Measurements from ENCODE around the gene LFNG.

LFNG gene

DNA sequence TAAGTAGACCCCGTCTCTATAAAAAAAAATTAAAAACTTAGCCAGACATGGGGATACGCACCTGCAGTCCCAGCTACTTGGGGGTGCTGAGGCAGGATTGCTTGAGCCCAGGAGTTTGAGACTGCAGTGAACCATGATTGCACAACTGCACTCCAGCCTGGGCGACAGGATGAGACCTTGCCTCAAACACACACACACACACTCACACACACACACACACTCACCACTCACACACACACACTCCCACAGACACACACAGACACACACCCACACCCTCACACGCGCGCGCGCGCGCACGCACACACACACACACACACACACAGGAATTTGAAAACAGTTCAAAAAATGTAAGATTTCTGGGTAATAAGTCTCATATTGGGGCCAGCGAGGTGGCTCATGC is 34.7 kb upstream of the LFNG start:
- no peak for DNase-seq

- DNase-seq: no peak
These were observed 31.8 kb upstream of the LFNG start for GRCh38 chr7:2487586-2488271.

- DNase-seq: no peak
These were observed 31.3 kb upstream of the LFNG start for GRCh38 chr7:2488272-2488645.

DNA sequence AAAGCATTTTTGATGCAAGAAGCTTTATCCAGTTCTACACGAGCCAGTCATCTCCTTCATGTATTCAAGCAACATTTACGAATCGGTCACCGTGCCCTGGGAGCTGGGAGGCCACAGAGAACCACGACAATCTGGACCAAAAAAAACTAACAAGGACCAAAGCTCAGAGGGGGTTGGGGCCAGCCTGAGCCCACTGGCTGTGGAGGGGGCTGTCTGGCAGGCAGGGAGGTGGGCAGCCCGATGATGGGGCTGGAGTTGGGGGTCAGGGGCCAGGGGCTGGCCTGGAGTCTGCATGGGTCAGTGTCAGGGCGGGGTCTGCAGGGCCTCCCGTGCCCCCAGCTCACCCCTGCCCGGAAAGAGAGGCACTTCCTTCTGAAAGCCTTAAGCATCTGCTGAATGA is 30.9 kb upstream of the LFNG start:
- no peak for DNase-seq

GRCh38 chr7:2490181-2490651 is 29.4 kb upstream of the LFNG start:
- DNase-seq: no peak

GRCh38 chr7:2492038-2492437 is 27.5 kb upstream of the LFNG start:
- DNase-seq: no peak

DNA sequence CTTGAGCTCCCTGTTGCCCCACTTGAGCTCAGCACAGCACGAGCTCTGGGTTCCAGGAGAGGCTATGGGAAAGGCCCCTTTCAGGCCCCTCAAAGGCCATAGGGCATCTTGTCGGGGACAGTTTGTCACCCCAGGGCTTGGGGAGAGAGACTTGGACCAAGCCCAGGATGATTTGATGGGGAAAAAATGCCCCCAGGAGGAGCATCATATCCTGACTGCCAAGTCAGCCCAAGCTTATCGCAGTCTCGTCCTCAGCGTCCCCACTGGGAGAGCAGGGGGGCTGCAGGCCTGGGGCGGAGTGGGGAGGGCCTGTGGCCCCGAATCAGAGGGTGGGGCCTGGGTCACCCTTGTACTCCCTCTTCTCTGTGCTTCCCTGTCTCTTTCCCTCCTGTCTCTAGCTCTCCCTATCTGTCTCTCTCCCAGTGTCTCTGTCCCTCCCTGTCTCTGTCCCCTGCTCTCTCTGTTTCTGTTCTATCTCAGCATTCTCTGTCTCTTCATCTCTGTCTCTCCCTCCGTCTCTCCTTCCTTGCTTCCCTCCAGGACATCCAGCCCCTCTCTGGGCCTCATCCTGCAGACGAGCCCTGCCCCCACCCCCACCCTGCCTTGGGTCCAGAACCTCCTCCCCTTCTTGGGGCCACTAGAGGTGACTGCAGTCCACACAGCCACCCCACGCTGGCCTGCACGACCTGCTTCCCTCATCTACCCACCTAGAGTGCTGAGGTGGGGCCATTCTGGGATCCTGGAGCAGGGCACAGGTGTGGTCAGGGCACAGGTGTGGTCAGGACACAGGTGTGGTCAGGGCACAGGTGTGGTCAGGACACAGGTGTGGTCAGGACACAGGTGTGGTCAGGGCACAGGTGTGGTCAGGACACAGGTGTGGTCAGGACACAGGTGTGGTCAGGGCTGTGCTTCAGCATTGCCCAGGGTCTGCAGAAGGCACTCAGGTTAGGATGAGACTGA is 26.1 kb upstream of the LFNG start:
- DNase-seq: no peak

- no peak for DNase-seq
These were observed 25.1 kb upstream of the LFNG start for GRCh38 chr7:2494191-2495130.

GRCh38 chr7:2495418-2496299 is 23.9 kb upstream of the LFNG start:
- DNase-seq: no peak

- DNase-seq: no peak
These were observed 23.2 kb upstream of the LFNG start for GRCh38 chr7:2496375-2496774.

- no peak for DNase-seq
These were observed 22.5 kb upstream of the LFNG start for GRCh38 chr7:2497065-2497464.

DNA sequence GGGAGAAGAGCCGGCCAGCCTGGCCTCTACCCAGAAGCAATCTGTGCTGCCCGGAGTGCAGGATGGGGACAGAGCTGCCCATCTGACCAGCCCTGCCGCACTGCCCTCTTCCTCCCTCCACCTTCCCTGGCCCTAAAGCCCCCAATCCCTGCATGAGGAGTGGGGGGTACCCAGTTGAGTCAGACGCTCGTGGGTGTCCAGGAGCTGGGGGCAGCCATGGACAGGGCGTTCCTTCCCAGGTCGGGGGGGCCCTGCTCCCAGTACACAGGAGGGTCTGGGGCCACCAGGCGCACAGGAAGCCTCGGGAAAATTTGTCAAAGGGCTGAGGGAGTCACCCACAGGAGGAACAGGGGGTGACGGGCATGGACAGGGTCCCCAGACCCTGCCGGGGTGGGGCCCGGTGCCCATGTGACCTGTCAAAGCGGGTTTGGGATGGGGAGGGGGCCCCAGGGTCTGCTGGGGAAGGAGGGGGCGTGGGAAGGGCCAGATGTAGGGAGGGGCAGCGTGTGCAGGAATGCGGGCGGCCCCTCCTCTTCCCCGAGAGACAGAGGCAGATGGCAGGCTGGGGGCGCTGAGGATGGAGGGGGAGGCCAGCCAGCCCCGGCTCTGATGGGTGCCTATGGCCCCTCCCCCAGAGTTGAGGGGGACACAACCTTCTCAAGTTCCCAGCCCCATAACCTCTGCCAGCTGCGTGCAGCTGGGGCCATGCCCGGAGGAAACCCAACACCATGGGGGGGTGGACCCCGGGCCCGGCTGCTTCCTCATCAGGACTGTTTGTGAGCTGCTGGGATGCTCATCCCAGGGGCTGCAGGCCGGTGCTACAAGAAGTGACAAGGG is 21.9 kb upstream of the LFNG start:
- DNase-seq: no peak

DNA sequence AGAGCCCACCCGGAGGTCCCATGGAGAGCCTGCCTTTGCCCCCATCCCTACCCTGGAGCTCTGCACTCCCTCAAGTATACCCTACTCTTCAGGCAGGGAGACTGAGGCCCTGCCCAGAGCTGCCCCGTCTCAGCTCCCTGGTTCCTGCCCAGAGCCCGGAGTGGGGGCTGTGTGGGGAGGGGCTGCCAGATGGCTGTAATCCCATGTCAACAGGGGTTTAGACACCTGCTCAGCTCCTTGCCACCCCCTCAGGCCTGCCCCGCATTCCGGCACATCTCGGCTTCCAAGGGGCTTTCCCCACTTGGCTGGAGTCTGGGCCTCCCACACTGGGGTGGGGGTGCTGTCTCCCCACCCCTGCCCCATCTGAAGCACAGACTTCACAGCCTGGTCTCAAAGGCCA is 20.9 kb upstream of the LFNG start:
- no peak for DNase-seq

DNA sequence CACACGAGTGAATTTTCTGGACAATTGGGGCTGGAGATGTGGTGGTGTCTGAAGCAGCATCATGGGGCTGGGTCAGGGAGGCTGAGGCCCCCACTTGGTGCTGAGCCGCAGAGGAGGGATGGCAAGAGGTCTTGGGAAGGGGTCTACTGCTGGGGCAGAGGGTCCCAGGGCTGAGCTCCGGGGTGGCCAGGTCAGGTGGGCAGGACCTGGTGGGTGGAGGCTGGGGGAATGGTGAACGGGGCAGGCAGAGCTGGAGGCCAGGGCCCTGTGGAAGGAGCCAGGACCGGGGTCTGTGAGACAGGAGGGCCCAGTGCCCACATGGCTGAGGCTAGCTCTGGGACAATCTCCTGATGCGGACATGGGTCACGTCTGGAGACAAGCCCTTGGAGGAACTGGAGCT is 20.4 kb upstream of the LFNG start:
- DNase-seq: no peak

DNA sequence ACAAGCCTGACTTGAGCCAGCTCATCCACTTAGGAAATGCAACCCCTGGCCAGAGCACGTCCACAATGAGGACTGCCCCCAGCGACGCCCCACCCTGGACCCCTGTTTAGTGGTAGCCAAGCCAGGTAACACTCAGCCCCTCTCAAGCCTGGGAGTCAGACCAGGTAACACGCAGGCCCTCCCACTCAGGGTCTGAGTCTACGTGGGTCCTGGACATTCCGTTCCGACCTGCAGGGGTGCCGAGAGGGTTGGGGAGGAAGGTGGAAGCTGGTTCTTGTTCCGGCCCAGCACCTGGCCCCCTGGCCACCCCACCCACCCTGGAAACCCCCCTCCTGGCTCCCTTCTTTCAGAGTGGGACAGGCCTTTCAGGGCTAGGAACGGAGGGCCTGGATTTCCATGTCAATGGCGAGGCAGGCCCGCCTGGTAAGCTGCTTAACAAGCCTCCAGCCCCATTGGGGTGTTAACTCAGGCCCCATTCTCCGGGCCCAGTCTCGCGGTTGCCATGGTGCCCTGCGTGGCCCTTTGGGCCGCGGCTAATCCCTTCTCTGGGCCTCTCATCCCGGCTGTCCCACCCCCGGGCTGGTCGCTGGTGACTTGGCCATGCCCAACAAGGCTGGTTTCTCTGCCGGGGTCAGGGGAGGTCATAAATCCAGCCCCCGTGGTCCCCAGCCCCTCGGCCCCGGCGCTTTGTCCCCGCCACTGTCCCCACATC is 19.7 kb upstream of the LFNG start:
- DNase-seq: no peak

- no peak for DNase-seq
These were observed 18.9 kb upstream of the LFNG start for GRCh38 chr7:2500701-2501100.

DNA sequence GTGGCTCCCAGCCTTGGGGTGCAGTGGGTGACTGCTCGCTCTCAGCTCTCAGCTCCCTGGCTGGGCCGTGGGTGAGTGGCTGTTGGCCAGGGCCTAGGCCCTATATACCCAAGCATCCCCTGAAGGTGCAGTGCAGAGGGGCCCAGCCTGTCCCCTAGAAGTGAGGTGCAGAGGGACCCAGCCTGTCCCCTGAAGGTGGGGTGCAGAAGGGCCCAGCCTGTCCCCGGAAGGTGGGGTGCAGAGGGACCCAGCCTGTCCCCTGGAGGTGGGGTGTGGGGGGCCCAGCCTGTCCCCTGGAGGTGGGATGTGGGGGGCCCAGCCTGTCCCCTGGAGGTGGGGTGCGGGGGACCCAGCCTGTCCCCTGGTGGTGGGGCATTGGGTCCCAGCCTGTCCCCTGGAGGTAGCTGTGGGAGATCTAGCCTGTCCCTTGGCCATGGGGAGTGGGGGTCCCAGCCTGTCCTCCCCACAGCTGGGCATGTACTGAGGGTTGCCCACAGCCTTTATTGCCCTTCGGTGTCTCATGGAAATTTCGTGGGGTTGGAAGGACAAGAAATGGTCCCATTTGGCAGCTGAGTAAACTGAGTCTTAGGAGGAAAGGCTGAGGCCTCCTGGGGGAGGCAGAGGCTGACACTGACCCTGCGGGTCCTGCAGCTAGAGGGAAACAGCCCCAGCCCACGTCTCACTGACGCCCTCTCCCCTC is 17.5 kb upstream of the LFNG start:
- DNase-seq: no peak

DNA sequence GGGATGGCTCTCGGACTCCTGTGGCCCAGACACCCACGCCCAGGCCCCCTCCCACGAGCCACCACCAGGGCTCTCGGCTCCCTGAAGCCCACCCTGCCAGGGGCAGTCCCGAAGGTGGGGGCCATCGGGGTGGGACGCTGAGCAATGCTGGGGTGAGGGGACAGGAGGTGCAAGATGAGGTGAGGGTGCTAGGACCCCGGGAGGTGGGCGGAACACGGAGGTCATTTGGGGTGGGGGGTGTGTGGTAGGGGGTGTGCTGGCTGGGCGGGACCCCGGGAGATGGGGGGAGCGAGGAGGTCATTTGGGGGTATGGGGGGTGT is 17.0 kb upstream of the LFNG start:
- DNase-seq: no peak

DNA sequence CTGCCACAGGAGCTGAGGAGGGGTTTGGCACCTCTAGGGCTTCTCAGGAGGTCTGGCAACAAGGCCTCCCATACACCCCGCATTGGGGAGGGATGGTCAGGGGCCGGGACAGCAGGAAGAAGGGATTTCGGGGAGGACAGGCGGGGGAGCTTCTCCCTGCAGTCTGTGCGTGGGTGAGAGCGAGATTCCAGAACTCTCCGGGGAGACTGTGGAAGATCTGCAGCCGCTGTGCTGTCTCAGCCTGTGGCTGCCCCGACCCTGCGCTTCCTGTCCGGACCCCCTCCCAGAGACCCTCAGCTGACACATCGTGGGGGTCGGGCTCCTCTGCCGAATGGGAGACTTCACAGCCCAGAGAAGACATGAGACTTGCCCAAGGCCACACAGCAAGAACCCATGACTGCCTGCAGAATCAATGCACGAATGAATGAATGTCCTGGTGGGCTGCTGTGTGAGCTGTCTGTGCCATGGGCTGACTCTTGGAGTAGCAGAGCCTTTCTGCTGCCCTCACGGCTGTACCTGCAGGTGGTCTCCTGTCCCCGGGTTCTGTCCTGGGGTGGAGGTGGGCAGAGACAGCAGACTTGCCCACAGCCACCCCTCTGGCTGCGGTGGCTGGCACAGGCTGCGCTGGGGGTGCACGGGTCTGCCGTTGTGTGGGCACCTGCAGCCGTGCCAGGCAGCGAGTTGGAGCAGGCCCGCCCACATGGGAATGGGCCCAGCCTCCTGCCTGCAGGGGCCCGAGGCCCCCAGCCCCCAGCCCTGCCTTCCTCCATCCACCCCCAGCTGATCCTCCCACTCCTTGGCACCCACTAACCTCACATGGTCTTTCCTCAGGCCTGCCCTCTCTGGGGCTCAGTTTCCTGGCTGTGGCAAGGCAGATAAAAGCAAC is 16.3 kb upstream of the LFNG start:
- no peak for DNase-seq

Data from NCI-H526 treated with DMSO at 0.1 percent for 48 hours (cell line).